H1 (cell line): ENCODE data around the gene ADCY3.

Experiments
- EP300 ChIP-seq, 2 experiments: IDR thresholded peaks; 1 replicate in 1 of 2; 2 replicates in 1 of 2; pipeline ENCODE4 v1.6.1; 2011 to 2012; ENCODE audit warnings: low read depth in 2 of 2, low read length in 2 of 2, mild to moderate bottlenecking in 2 of 2, borderline replicate concordance in 1 of 2, inconsistent platforms in 1 of 2, moderate library complexity in 1 of 2
- EZH2 ChIP-seq: fragments of 200-600 bp; sonication (generic); IDR thresholded peaks from 2 replicates; pipeline ENCODE4 v1.7.1; 2012; ENCODE audit warnings: low read depth, mild to moderate bottlenecking, moderate library complexity, low read length, inconsistent platforms; ENCODE audit not compliant: severe bottlenecking
- FOSL1 ChIP-seq: IDR thresholded peaks from 2 replicates; pipeline ENCODE4 v1.6.1; 2011; ENCODE audit warnings: mild to moderate bottlenecking, low read depth, low read length, moderate library complexity; ENCODE audit not compliant: insufficient read depth
- GABPA ChIP-seq: IDR thresholded peaks from 2 replicates; pipeline ENCODE4 v1.6.1; 2011; ENCODE audit warnings: mild to moderate bottlenecking, low read length, moderate library complexity, borderline replicate concordance; ENCODE audit not compliant: insufficient read depth
- JUND ChIP-seq: IDR thresholded peaks from 2 replicates; pipeline ENCODE4 v1.6.1; 2011; ENCODE audit warnings: mild to moderate bottlenecking, improper control_type of control experiment, low read length
- KDM5A ChIP-seq: fragments of 200-600 bp; IDR thresholded peaks from 2 replicates; pipeline ENCODE4 v1.7.1; 2012; ENCODE audit warnings: mild to moderate bottlenecking, low read length, inconsistent platforms, mixed read lengths
- POLR2A ChIP-seq, 2 experiments: IDR thresholded peaks; 1 replicate in 1 of 2; 2 replicates in 1 of 2; pipeline ENCODE4 v1.6.1; 2011; ENCODE audit warnings: low read depth in 2 of 2, low read length in 2 of 2, mild to moderate bottlenecking in 2 of 2; ENCODE audit errors: control extremely low read depth in 1 of 2
- POLR2AphosphoS5 ChIP-seq: IDR thresholded peaks from 2 replicates; pipeline ENCODE4 v1.6.1; 2011; ENCODE audit warnings: low read depth, low read length
- TAF1 ChIP-seq: IDR thresholded peaks from 2 replicates; pipeline ENCODE4 v1.6.1; 2011; ENCODE audit warnings: mild to moderate bottlenecking, low read depth, low read length
- TF ChIP-seq, protein P1 (sequence below), 3 experiments: IDR thresholded peaks; 1 replicate in 2 of 3; 2 replicates in 1 of 3; pipeline versions ENCODE4 v1.5.1 to v1.6.1; 2011; ENCODE audit warnings: low read length in 3 of 3, mild to moderate bottlenecking in 3 of 3, inconsistent platforms in 2 of 3, low read depth in 1 of 3, moderate library complexity in 1 of 3; ENCODE audit not compliant: insufficient read depth in 1 of 3; ENCODE audit errors: control extremely low read depth in 1 of 3
- TF ChIP-seq, protein P2 (sequence below): IDR thresholded peaks from 2 replicates; pipeline ENCODE4 v1.6.1; 2011; ENCODE audit warnings: low read length, improper control_type of control experiment
- TF ChIP-seq, protein P3 (sequence below): IDR thresholded peaks from 2 replicates; pipeline ENCODE4 v1.6.1; 2011; ENCODE audit warnings: low read depth, mild to moderate bottlenecking, low read length; ENCODE audit not compliant: insufficient read depth

GRCh38 chr2:24857746-24858145 is 62.3 kb downstream of the ADCY3 start:
- no peak for TF ChIP-seq POLR2AphosphoS5
- TF ChIP-seq, protein P1, sequence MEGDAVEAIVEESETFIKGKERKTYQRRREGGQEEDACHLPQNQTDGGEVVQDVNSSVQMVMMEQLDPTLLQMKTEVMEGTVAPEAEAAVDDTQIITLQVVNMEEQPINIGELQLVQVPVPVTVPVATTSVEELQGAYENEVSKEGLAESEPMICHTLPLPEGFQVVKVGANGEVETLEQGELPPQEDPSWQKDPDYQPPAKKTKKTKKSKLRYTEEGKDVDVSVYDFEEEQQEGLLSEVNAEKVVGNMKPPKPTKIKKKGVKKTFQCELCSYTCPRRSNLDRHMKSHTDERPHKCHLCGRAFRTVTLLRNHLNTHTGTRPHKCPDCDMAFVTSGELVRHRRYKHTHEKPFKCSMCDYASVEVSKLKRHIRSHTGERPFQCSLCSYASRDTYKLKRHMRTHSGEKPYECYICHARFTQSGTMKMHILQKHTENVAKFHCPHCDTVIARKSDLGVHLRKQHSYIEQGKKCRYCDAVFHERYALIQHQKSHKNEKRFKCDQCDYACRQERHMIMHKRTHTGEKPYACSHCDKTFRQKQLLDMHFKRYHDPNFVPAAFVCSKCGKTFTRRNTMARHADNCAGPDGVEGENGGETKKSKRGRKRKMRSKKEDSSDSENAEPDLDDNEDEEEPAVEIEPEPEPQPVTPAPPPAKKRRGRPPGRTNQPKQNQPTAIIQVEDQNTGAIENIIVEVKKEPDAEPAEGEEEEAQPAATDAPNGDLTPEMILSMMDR (IDR thresholded peaks at IDR 0.05; ENCODE audit: control extremely low read depth in 1 of 3, insufficient read depth in 1 of 3, low read depth in 1 of 3, low read length in 3 of 3): no peak
- no peak for TF ChIP-seq POLR2A (IDR thresholded peaks at IDR 0.05; ENCODE audit: control extremely low read depth in 1 of 2, low read depth in 2 of 2, low read length in 2 of 2)
- TF ChIP-seq GABPA: no peak
- no peak for TF ChIP-seq EP300 (IDR thresholded peaks at IDR 0.05; ENCODE audit: borderline replicate concordance in 1 of 2, low read depth in 2 of 2, low read length in 2 of 2)
- TF ChIP-seq JUND: no peak
- TF ChIP-seq, protein P2, sequence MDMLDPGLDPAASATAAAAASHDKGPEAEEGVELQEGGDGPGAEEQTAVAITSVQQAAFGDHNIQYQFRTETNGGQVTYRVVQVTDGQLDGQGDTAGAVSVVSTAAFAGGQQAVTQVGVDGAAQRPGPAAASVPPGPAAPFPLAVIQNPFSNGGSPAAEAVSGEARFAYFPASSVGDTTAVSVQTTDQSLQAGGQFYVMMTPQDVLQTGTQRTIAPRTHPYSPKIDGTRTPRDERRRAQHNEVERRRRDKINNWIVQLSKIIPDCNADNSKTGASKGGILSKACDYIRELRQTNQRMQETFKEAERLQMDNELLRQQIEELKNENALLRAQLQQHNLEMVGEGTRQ: no peak
- no peak for TF ChIP-seq FOSL1
- TF ChIP-seq, protein P3, sequence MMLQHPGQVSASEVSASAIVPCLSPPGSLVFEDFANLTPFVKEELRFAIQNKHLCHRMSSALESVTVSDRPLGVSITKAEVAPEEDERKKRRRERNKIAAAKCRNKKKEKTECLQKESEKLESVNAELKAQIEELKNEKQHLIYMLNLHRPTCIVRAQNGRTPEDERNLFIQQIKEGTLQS: no peak
- TF ChIP-seq TAF1: no peak
- no peak for TF ChIP-seq KDM5A
- TF ChIP-seq EZH2: no peak
